GM06990 (cell line): ENCODE results near the gene ADAD2.

Experiments used
- DNase-seq: peaks from one replicate; pipeline ENCODE4 v3.0.0-alpha.2; 2011; ENCODE audit not compliant: insufficient read length; ENCODE audit errors: extremely low read depth
- H3K27me3 ChIP-seq: replicated peaks from 2 replicates; pipeline ENCODE4 v1.6.0; 2011; ENCODE audit warnings: low read length; ENCODE audit not compliant: control insufficient read depth, insufficient read depth
- H3K36me3 ChIP-seq: 2 replicates; pipeline ENCODE4 v1.5.1; 2011; ENCODE audit warnings: low read length; ENCODE audit not compliant: control insufficient read depth, insufficient read depth
- H3K4me3 ChIP-seq: replicated peaks from 2 replicates; pipeline ENCODE4 v1.5.1; 2011; ENCODE audit warnings: low read depth, mild to moderate bottlenecking, control low read depth, low read length
- CTCF ChIP-seq: IDR thresholded peaks from 2 replicates; pipeline ENCODE4 v1.5.1; 2011; ENCODE audit warnings: low read length, control low read depth, mild to moderate bottlenecking, inconsistent platforms; ENCODE audit not compliant: insufficient read depth, poor library complexity, severe bottlenecking

Gene ADAD2

GRCh38 chr16:84182104-84182503 lies 8.9 kb upstream of the ADAD2 start:
- Histone ChIP-seq H3K36me3 (peaks cover 25% of the 10 kb centered on the region), H3K27me3 (no peaks in the 10 kb centered on the region), H3K4me3 (no peak overlapping the region)
- TF ChIP-seq CTCF: no peak
- DNase-seq: no peak

- TF ChIP-seq CTCF: no peak
- H3K36me3 ChIP-seq: peaks cover 25% of the 10 kb centered on the region
- no peak for DNase-seq
Observed at GRCh38 chr16:84182680-84183571, 8.0 kb upstream of the ADAD2 start.

GRCh38 chr16:84183572-84183875 lies 7.4 kb upstream of the ADAD2 start:
- Histone ChIP-seq H3K36me3 (peaks cover 22% of the 10 kb centered on the region), H3K27me3 (no peaks in the 10 kb centered on the region), H3K4me3 (no peak overlapping the region)
- no peak for TF ChIP-seq CTCF
- DNase-seq: no peak

More at GRCh38 chr16:84182680-84183571, 8.0 kb upstream of the ADAD2 start:
- H3K4me3 ChIP-seq: no peak overlapping the region
- H3K27me3 ChIP-seq: no peaks in the 10 kb centered on the region

- no peak for DNase-seq
- no peak for TF ChIP-seq CTCF
- Histone ChIP-seq H3K4me3 (no peak overlapping the region), H3K36me3 (peaks cover 21% of the 10 kb centered on the region), H3K27me3 (no peaks in the 10 kb centered on the region)
Observed at GRCh38 chr16:84183911-84184591, 6.9 kb upstream of the ADAD2 start.

- H3K4me3 ChIP-seq: no peak overlapping the region
- H3K36me3 ChIP-seq: peaks cover 16% of the 10 kb centered on the region
- no peak for TF ChIP-seq CTCF
- DNase-seq: no peak
- no peaks in the 10 kb centered on the region for H3K27me3 ChIP-seq
Observed at GRCh38 chr16:84184775-84185174, 6.2 kb upstream of the ADAD2 start.
